Right lobe of liver (tissue), 6 donors: ENCODE data around the gene CCDC102A. TPM values are rescaled to one million over a fixed set of nuclear protein-coding genes. Genes with fewer than 3 reads are reported as not detected.

ENCODE experiments used
- ATAC-seq, 4 donors: fragments of 200-7000 bp; cut with Tn5 transposase; one replicate each; pipeline ENCODE4 v1.9.1; 2020; ENCODE audit warnings: mild to moderate bottlenecking in 4 of 4, moderate library complexity in 4 of 4
- DNase-seq, 3 donors: peaks; one replicate each; pipeline ENCODE4 v3.0.0-alpha.2; 2020
- H3K27ac ChIP-seq, 3 donors: fragments of 200-600 bp; one replicate each; pipeline ENCODE4 v1.8.0; 2022
- H3K27me3 ChIP-seq, 2 donors: fragments of 200-600 bp; one replicate each; pipeline ENCODE4 v1.8.0; 2022
- H3K36me3 ChIP-seq, 4 donors: fragments of 200-600 bp; sonication (generic) in 1 of 4; one replicate each; pipeline versions ENCODE4 v1.5.1 to v1.8.0; 2017 to 2022; ENCODE audit warnings: control low read depth in 1 of 4
- H3K4me1 ChIP-seq, 4 donors: fragments of 200-600 bp; sonication (generic) in 1 of 4; one replicate each; pipeline versions ENCODE4 v1.5.1 to v1.8.0; 2017 to 2022; ENCODE audit warnings: control low read depth in 1 of 4
- H3K4me3 ChIP-seq, 3 donors: fragments of 200-600 bp; one replicate each; pipeline ENCODE4 v1.8.0; 2022
- H3K9me3 ChIP-seq, 4 donors: fragments of 200-600 bp; sonication (generic) in 1 of 4; one replicate each; pipeline versions ENCODE4 v1.5.1 to v1.8.0; 2017 to 2022; ENCODE audit warnings: control low read depth in 1 of 4
- CTCF ChIP-seq, 4 donors: fragments of 200-600 bp in 3 of 4; fragments of 450-650 bp in 1 of 4; IDR thresholded peaks; one replicate each; pipeline versions ENCODE4 v1.5.1 to v1.8.0; 2016 to 2022; ENCODE audit warnings: antibody characterized with exemption in 4 of 4, mild to moderate bottlenecking in 2 of 4
- POLR2A ChIP-seq: fragments of 450-650 bp; IDR thresholded peaks from one replicate; pipeline ENCODE4 v1.6.1; 2017; ENCODE audit warnings: antibody characterized with exemption, mild to moderate bottlenecking
- WGBS: methylation state at CpG from one replicate; pipeline ENCODE4 v1.1.6; 2018; ENCODE audit warnings: low coverage, low lambda C conversion rate; ENCODE audit not compliant: insufficient coverage; ENCODE audit errors: missing lambda C conversion rate; 5-methylcytosine and 5-hydroxymethylcytosine counted together
- intact Hi-C, 2 donors: fragments of 100-400 bp; cut with DNase I; formaldehyde crosslinking; loops; one replicate each; pipeline versions ENCODE4 v1.11.2 to v1.14.1; 2022
- total RNA-seq, 6 experiments: library from RNA; depleted of rRNA in 2 of 6; stranded (reverse); fragments of >200 nt in 2 of 6; fragmentation: NEBNext Ultra II Directional in 3 of 6; extraction: Animal tissue kit (Norgen Biotek cat#: 25700) in 3 of 6; gene quantifications; one replicate each; pipeline versions ENCODE4 v1.1.0 to v1.2.4, GENCODE V29; 2016 to 2023
- donor health status: DM: no; HTN: yes; CAD: no.
- donor health status: DM: no; HTN: no; CAD: no.
- donor health status: DM: no; HTN: no; CAD: no.
- donor health status: DM: no; HTN: yes; CAD: no.
- donor health status: DM: no; HTN: yes; CAD: no.

The CCDC102A gene
- total RNA-seq, 6 experiments from 2014 or later = 0.97 to 1.9 (median 1.2) TPM

- peak in 3 of 4 donors; percentile 12 to 28 (median 22) for ATAC-seq
- no peak for DNase-seq
- Histone ChIP-seq H3K27ac (no peak overlapping the region), H3K4me3 (no peak overlapping the region), H3K4me1 (no peaks in the 10 kb centered on the region), H3K27me3 (no peaks in the 10 kb centered on the region), H3K9me3 (no peaks in the 10 kb centered on the region), H3K36me3 (no peaks in the 10 kb centered on the region)
- TF ChIP-seq CTCF (IDR thresholded peaks at IDR 0.05) = no peak
- no peak for TF ChIP-seq POLR2A
- intact Hi-C loops = loop anchor here (5.0 to 10.0 kb wide), 3 partner anchors 70 to 145 kb away; no protein-coding TSS in a partner anchor
- 14% methylated on average over 4 of the region's 4 CpGs for WGBS
Observed at GRCh38 chr16:57577691-57578224, 41.4 kb upstream of the CCDC102A start.

- Histone ChIP-seq H3K27ac (no peak overlapping the region), H3K4me3 (no peak overlapping the region), H3K9me3 (no peaks in the 10 kb centered on the region), H3K4me1 (no peaks in the 10 kb centered on the region), H3K36me3 (no peaks in the 10 kb centered on the region), H3K27me3 (no peaks in the 10 kb centered on the region)
- no peak for DNase-seq
- intact Hi-C loops = loop anchor here (5.0 to 10.0 kb wide), 3 partner anchors 70 to 145 kb away; no protein-coding TSS in a partner anchor
- no peak for ATAC-seq
- TF ChIP-seq CTCF (IDR thresholded peaks at IDR 0.05) (no peak), POLR2A (no peak)
- 80% methylated on average over 6 of the region's 6 CpGs for WGBS
Observed at GRCh38 chr16:57577214-57577613, 40.8 kb upstream of the CCDC102A start.

GRCh38 chr16:57576429-57576870 is 40.1 kb upstream of the CCDC102A start:
- 4% methylated on average over 12 of the region's 16 CpGs for WGBS
- H3K36me3 ChIP-seq = no peaks in the 10 kb centered on the region
- DNase-seq (peak; percentile 72 to 74 (median 73)), ATAC-seq (peak; percentile 82 to 93 (median 90))
- H3K9me3 ChIP-seq = no peaks in the 10 kb centered on the region
- no peaks in the 10 kb centered on the region for H3K27me3 ChIP-seq
- intact Hi-C loops = loop anchor here (5.0 to 10.0 kb wide), 3 partner anchors 71 to 146 kb away; no protein-coding TSS in a partner anchor
- TF ChIP-seq POLR2A (no peak), CTCF (IDR thresholded peaks at IDR 0.05) (peak; percentile 87 to 91 (median 89))
- H3K4me3 ChIP-seq = no peak overlapping the region
- H3K27ac ChIP-seq = no peak overlapping the region
- no peaks in the 10 kb centered on the region for H3K4me1 ChIP-seq

- Histone ChIP-seq H3K27me3 (no peaks in the 10 kb centered on the region), H3K27ac (no peak overlapping the region), H3K36me3 (no peaks in the 10 kb centered on the region), H3K4me1 (no peaks in the 10 kb centered on the region), H3K9me3 (no peaks in the 10 kb centered on the region), H3K4me3 (no peak overlapping the region)
- WGBS = 50% methylated on average over 1 of the region's 16 CpGs
- TF ChIP-seq CTCF (IDR thresholded peaks at IDR 0.05) (no peak), POLR2A (no peak)
- intact Hi-C loops = loop anchor here (5.0 to 10.0 kb wide), 3 partner anchors 72 to 147 kb away; no protein-coding TSS in a partner anchor
- DNase-seq (no peak), ATAC-seq (no peak)
Observed at GRCh38 chr16:57575468-57576277, 39.3 kb upstream of the CCDC102A start.
